Measurements from ENCODE around the gene KLK10.

- TF ChIP-seq CTCF (IDR thresholded peaks at IDR 0.05; ENCODE audit: low read depth, low read length): no peak
- no peak for TF ChIP-seq EZH2phosphoT487 (IDR thresholded peaks at IDR 0.05; ENCODE audit: low read depth)
Observed at GRCh38 chr19:51036519-51036918, 17.0 kb upstream of the KLK10 start.
